ENCODE measurements around the gene CD247. TPM values are rescaled to one million over a fixed set of nuclear protein-coding genes. Genes with fewer than 3 reads are reported as not detected.

The CD247 gene
- total RNA-seq, 4 donors from 2014 or later = 0.30 to 0.76 TPM; not detected in 2

- DNase-seq (ENCODE audit: low spot score in 2 of 2) = no peak
- TF ChIP-seq POLR2A (IDR thresholded peaks at IDR 0.05) (no peak), POLR2AphosphoS5 (IDR thresholded peaks at IDR 0.05) (no peak), CTCF (IDR thresholded peaks at IDR 0.05) (no peak), EP300 (IDR thresholded peaks at IDR 0.05) (no peak)
- Histone ChIP-seq H3K9me3 (no peaks in the 10 kb centered on the region), H3K4me3 (no peak overlapping the region), H3K27ac (no peak overlapping the region), H3K27me3 (peaks cover 15% of the 10 kb centered on the region), H3K36me3 (no peaks in the 10 kb centered on the region), H3K4me1 (no peaks in the 10 kb centered on the region)
- 87% methylated on average over 3 of the region's 3 CpGs for WGBS
Measured at GRCh38 chr1:167507719-167508118, 10.6 kb downstream of the CD247 start.

GRCh38 chr1:167504467-167504827 lies 13.9 kb downstream of the CD247 start:
- WGBS = 62% methylated on average over 3 of the region's 3 CpGs
- Histone ChIP-seq H3K4me3 (no peak overlapping the region), H3K27me3 (peaks cover 26% of the 10 kb centered on the region), H3K4me1 (no peaks in the 10 kb centered on the region), H3K27ac (no peak overlapping the region), H3K9me3 (no peaks in the 10 kb centered on the region), H3K36me3 (no peaks in the 10 kb centered on the region)
- no peak for TF ChIP-seq CTCF (IDR thresholded peaks at IDR 0.05)
- DNase-seq (ENCODE audit: low spot score in 2 of 2) = no peak

- Histone ChIP-seq H3K9me3 (no peaks in the 10 kb centered on the region), H3K27ac (no peak overlapping the region), H3K27me3 (peaks cover 26% of the 10 kb centered on the region), H3K4me1 (no peaks in the 10 kb centered on the region), H3K4me3 (no peak overlapping the region), H3K36me3 (no peaks in the 10 kb centered on the region)
- WGBS = 52% methylated on average over 9 of the region's 14 CpGs
- TF ChIP-seq POLR2A (IDR thresholded peaks at IDR 0.05) (no peak), CTCF (IDR thresholded peaks at IDR 0.05) (no peak)
- DNase-seq (ENCODE audit: low spot score in 2 of 2) = no peak
Measured at GRCh38 chr1:167503626-167504466, 14.5 kb downstream of the CD247 start.

- Histone ChIP-seq H3K9me3 (no peaks in the 10 kb centered on the region), H3K4me3 (no peak overlapping the region), H3K4me1 (no peaks in the 10 kb centered on the region), H3K27ac (no peak overlapping the region), H3K27me3 (peaks cover 26% of the 10 kb centered on the region), H3K36me3 (no peaks in the 10 kb centered on the region)
- TF ChIP-seq EP300 (IDR thresholded peaks at IDR 0.05) (no peak), POLR2A (IDR thresholded peaks at IDR 0.05) (no peak), CTCF (IDR thresholded peaks at IDR 0.05) (no peak), POLR2AphosphoS5 (IDR thresholded peaks at IDR 0.05) (no peak)
- no peak for DNase-seq (ENCODE audit: low spot score in 2 of 2)
- WGBS = 36% methylated on average over 4 of the region's 4 CpGs
Measured at GRCh38 chr1:167502719-167503462, 15.4 kb downstream of the CD247 start.

GRCh38 chr1:167502192-167502551 lies 16.2 kb downstream of the CD247 start:
- Histone ChIP-seq H3K4me1 (no peaks in the 10 kb centered on the region), H3K36me3 (no peaks in the 10 kb centered on the region), H3K4me3 (no peak overlapping the region), H3K27me3 (peaks cover 26% of the 10 kb centered on the region), H3K9me3 (no peaks in the 10 kb centered on the region), H3K27ac (no peak overlapping the region)
- 79% methylated on average over 5 of the region's 5 CpGs for WGBS
- TF ChIP-seq CTCF (IDR thresholded peaks at IDR 0.05) (no peak), POLR2AphosphoS5 (IDR thresholded peaks at IDR 0.05) (no peak)
- DNase-seq (ENCODE audit: low spot score in 2 of 2) = no peak

Data from suprapubic skin (tissue), 4 donors.